ENCODE results near the gene BRME1. TPM values are rescaled to one million over a fixed set of nuclear protein-coding genes. Genes with fewer than 3 reads are reported as not detected.

Gene BRME1
- total and polyA plus RNA-seq, 2 donors from 2014 or later = 1.5 to 1.8 TPM

DNA sequence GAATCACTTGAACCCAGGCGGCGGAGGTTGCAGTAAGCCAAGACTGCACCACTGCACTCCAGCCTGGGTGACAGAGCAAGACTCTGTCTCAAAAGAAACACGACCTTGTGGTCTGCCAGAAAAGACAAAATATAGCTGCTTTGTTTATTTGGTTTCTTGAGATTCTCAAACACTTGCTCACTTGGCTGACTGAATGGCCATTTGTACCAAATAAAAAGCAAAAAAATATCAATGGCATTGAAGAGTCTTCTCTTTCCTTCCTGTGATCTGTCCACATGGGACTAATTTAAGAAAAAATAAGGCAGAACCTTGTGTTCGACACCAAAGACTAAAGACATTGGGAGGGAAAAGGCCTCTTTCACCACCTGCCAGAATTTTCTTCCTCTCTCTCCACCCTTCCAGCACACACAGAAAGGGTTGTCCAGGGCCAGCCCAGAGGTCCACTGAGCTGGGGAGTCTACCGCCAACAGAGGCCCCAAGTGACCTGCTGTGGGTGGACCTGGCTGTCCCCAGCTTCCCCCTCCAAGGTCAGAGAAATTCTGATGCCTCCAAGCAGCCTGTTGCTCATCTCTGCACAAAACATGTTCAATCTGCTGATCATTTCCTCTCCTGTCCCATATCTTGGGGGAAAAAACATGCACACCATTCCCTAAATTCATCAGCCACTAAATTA, 5.9 kb downstream of the BRME1 start:
- Histone ChIP-seq H3K9me3 (ENCODE audit: control insufficient read depth in 2 of 3, insufficient read depth in 1 of 3, low read length in 3 of 3) (no peaks in the 10 kb centered on the region), H3K27ac (ENCODE audit: low read depth in 2 of 2, low read length in 2 of 2) (no peak overlapping the region), H3K36me3 (ENCODE audit: control insufficient read depth in 2 of 3, insufficient read depth in 3 of 3, low read length in 3 of 3) (no peaks in the 10 kb centered on the region), H3K4me1 (ENCODE audit: control insufficient read depth in 2 of 3, insufficient read depth in 2 of 3, low read depth in 1 of 3, low read length in 3 of 3) (no peaks in the 10 kb centered on the region), H3K9ac (ENCODE audit: low read length in 3 of 3) (no peak overlapping the region), H3K27me3 (ENCODE audit: control insufficient read depth, insufficient read depth, low read length) (no peaks in the 10 kb centered on the region), H3K4me3 (ENCODE audit: low read length in 3 of 3) (no peak overlapping the region)
- FAIRE-seq (no peak), DNase-seq (no peak)
- TF ChIP-seq, protein P1, sequence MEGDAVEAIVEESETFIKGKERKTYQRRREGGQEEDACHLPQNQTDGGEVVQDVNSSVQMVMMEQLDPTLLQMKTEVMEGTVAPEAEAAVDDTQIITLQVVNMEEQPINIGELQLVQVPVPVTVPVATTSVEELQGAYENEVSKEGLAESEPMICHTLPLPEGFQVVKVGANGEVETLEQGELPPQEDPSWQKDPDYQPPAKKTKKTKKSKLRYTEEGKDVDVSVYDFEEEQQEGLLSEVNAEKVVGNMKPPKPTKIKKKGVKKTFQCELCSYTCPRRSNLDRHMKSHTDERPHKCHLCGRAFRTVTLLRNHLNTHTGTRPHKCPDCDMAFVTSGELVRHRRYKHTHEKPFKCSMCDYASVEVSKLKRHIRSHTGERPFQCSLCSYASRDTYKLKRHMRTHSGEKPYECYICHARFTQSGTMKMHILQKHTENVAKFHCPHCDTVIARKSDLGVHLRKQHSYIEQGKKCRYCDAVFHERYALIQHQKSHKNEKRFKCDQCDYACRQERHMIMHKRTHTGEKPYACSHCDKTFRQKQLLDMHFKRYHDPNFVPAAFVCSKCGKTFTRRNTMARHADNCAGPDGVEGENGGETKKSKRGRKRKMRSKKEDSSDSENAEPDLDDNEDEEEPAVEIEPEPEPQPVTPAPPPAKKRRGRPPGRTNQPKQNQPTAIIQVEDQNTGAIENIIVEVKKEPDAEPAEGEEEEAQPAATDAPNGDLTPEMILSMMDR (IDR thresholded peaks at IDR 0.05; ENCODE audit: borderline replicate concordance, extremely low read depth, insufficient read depth) = no peak
- intact Hi-C loops (cut with DNase I) = no loop called here

DNA sequence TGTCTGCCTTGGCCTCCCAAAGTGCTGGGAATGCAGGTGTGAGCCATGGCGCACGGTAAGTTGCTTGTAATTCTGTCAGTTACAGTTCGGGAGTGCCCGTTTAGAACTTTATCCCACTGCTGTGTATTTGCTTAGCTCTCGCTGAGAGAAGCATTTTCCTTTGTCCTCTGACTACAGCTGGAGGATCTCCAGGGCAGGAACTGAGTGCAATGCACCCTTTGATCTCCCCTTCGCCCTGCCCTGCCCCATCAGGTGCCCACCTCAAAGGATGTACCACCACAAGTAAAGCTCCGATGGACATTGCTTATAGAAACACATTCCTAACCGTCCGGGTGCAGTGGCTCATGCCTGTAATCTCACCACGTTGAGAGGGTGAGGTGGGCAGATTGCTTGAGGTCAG, 6.5 kb downstream of the BRME1 start:
- intact Hi-C loops (cut with DNase I) = no loop called here
- Histone ChIP-seq H3K27ac (ENCODE audit: low read depth in 2 of 2, low read length in 2 of 2) (no peak overlapping the region), H3K9me3 (ENCODE audit: control insufficient read depth in 2 of 3, insufficient read depth in 1 of 3, low read length in 3 of 3) (no peaks in the 10 kb centered on the region), H3K9ac (ENCODE audit: low read length in 3 of 3) (no peak overlapping the region), H3K36me3 (ENCODE audit: control insufficient read depth in 2 of 3, insufficient read depth in 3 of 3, low read length in 3 of 3) (no peaks in the 10 kb centered on the region), H3K4me3 (ENCODE audit: low read length in 3 of 3) (no peak overlapping the region), H3K4me1 (ENCODE audit: control insufficient read depth in 2 of 3, insufficient read depth in 2 of 3, low read depth in 1 of 3, low read length in 3 of 3) (no peaks in the 10 kb centered on the region), H3K27me3 (ENCODE audit: control insufficient read depth, insufficient read depth, low read length) (no peaks in the 10 kb centered on the region)
- DNase-seq (no peak), FAIRE-seq (no peak)
- TF ChIP-seq, protein P1 (IDR thresholded peaks at IDR 0.05; ENCODE audit: borderline replicate concordance, extremely low read depth, insufficient read depth) = no peak

DNA sequence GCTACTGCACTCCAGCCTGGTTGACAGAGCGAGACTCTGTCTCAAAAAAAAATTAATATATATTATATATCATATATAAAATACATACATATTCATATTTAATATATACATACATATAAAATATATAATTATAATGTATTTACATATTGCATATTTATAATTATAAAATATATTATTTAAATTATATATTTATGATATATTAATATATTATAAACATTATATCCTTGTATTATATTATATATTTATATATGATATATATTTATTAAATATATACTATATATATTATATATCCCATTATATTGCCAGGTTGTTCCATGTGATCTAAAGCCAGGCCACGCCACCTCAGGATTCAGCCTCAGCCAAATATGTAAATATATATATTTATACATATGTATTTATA, 9.7 kb downstream of the BRME1 start:
- Histone ChIP-seq H3K4me1 (ENCODE audit: control insufficient read depth in 2 of 3, insufficient read depth in 2 of 3, low read depth in 1 of 3, low read length in 3 of 3) (no peaks in the 10 kb centered on the region), H3K9me3 (ENCODE audit: control insufficient read depth in 2 of 3, insufficient read depth in 1 of 3, low read length in 3 of 3) (no peaks in the 10 kb centered on the region), H3K4me3 (ENCODE audit: low read length in 3 of 3) (no peak overlapping the region), H3K27me3 (ENCODE audit: control insufficient read depth, insufficient read depth, low read length) (no peaks in the 10 kb centered on the region), H3K9ac (ENCODE audit: low read length in 3 of 3) (no peak overlapping the region), H3K36me3 (ENCODE audit: control insufficient read depth in 2 of 3, insufficient read depth in 3 of 3, low read length in 3 of 3) (no peaks in the 10 kb centered on the region), H3K27ac (ENCODE audit: low read depth in 2 of 2, low read length in 2 of 2) (no peak overlapping the region)
- DNase-seq (no peak), FAIRE-seq (peak; percentile 95)
- intact Hi-C loops (cut with DNase I) = no loop called here
- TF ChIP-seq, protein P1 (IDR thresholded peaks at IDR 0.05; ENCODE audit: borderline replicate concordance, extremely low read depth, insufficient read depth) = no peak

DNA sequence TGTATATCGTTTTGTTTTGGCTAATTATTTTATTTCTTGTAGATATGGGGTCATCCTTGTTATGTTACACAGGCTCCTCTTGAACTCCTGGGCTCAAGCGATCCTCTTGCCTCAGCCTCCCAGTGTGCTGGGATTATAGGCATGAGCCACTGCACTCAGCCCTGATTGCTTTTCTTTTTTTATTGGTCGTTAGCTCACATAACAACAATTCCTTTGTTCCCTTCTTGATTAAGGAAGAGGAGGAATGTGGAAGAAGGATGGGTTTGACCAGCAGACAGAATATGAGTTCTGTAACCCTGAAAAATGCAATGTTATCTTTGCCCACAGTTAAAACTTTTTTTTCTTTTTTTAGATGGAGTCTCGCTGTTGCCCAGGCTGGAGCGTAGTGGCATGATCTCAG, 11.4 kb downstream of the BRME1 start:
- Histone ChIP-seq H3K9me3 (ENCODE audit: control insufficient read depth in 2 of 3, insufficient read depth in 1 of 3, low read length in 3 of 3) (no peaks in the 10 kb centered on the region), H3K4me1 (ENCODE audit: control insufficient read depth in 2 of 3, insufficient read depth in 2 of 3, low read depth in 1 of 3, low read length in 3 of 3) (no peaks in the 10 kb centered on the region), H3K27me3 (ENCODE audit: control insufficient read depth, insufficient read depth, low read length) (no peaks in the 10 kb centered on the region), H3K4me3 (ENCODE audit: low read length in 3 of 3) (no peak overlapping the region), H3K9ac (ENCODE audit: low read length in 3 of 3) (no peak overlapping the region), H3K36me3 (ENCODE audit: control insufficient read depth in 2 of 3, insufficient read depth in 3 of 3, low read length in 3 of 3) (no peaks in the 10 kb centered on the region), H3K27ac (ENCODE audit: low read depth in 2 of 2, low read length in 2 of 2) (no peak overlapping the region)
- DNase-seq (no peak), FAIRE-seq (no peak)
- TF ChIP-seq, protein P1 (IDR thresholded peaks at IDR 0.05; ENCODE audit: borderline replicate concordance, extremely low read depth, insufficient read depth) = no peak
- intact Hi-C loops (cut with DNase I) = no loop called here
